Natural killer cell (primary cell): ENCODE results near the gene ZNF862. TPM values are rescaled to one million over a fixed set of nuclear protein-coding genes. Genes with fewer than 3 reads are reported as not detected.

Experiments
- ATAC-seq, 3 donors: fragments of 150-1000 bp in 2 of 3; fragments of 200-7000 bp in 1 of 3; cut with Tn5 transposase; 1 replicate in 1 of 3; 2 replicates in 2 of 3; pipeline ENCODE4 v1.10.0; 2021; ENCODE audit warnings: mild to moderate bottlenecking in 2 of 3, moderate library complexity in 2 of 3
- DNase-seq, 2 donors: peaks; one replicate each; pipeline versions ENCODE4 v3.0.0 to v3.0.0-alpha.2; 2013 to 2021; ENCODE audit warnings: mixed read lengths in 1 of 2
- H3K27ac ChIP-seq: one replicate; pipeline ENCODE4 v1.5.1; 2013; ENCODE audit warnings: mild to moderate bottlenecking, low read length
- H3K27me3 ChIP-seq: one replicate; pipeline ENCODE4 v1.6.1; 2013; ENCODE audit warnings: low read length; ENCODE audit not compliant: control insufficient read depth, insufficient read depth
- H3K36me3 ChIP-seq: one replicate; pipeline ENCODE4 v1.6.1; 2013; ENCODE audit warnings: low read length; ENCODE audit not compliant: control insufficient read depth, insufficient read depth
- H3K4me1 ChIP-seq: one replicate; pipeline ENCODE4 v1.6.1; 2013; ENCODE audit warnings: low read length; ENCODE audit not compliant: control insufficient read depth, insufficient read depth
- H3K4me3 ChIP-seq: one replicate; pipeline ENCODE4 v1.5.1; 2013; ENCODE audit warnings: low read length
- H3K9me3 ChIP-seq: one replicate; pipeline ENCODE4 v1.6.1; 2013; ENCODE audit warnings: low read length; ENCODE audit not compliant: control insufficient read depth, insufficient read depth
- H3K27ac Mint-ChIP-seq, 2 donors: one replicate each; pipeline ENCODE4 v1.8.0; 2022; ENCODE audit warnings: mild to moderate bottlenecking in 2 of 2, mixed read lengths in 2 of 2, moderate library complexity in 1 of 2
- H3K27me3 Mint-ChIP-seq, 2 donors: one replicate each; pipeline ENCODE4 v1.8.0; 2022; ENCODE audit warnings: low read depth in 2 of 2, mixed read lengths in 2 of 2
- H3K36me3 Mint-ChIP-seq: one replicate; pipeline ENCODE4 v1.8.0; 2022; ENCODE audit warnings: mixed read lengths
- H3K4me1 Mint-ChIP-seq, 2 donors: one replicate each; pipeline ENCODE4 v1.8.0; 2022; ENCODE audit warnings: mixed read lengths in 2 of 2
- H3K4me3 Mint-ChIP-seq: one replicate; pipeline ENCODE4 v1.8.0; 2022; ENCODE audit warnings: mild to moderate bottlenecking, moderate library complexity, mixed read lengths
- H3K9me3 Mint-ChIP-seq, 2 donors: one replicate each; pipeline ENCODE4 v1.8.0; 2022; ENCODE audit warnings: mixed read lengths in 2 of 2
- CTCF ChIP-seq: fragments of 200-600 bp; IDR thresholded peaks from one replicate; pipeline ENCODE4 v1.8.0; 2022; ENCODE audit warnings: antibody characterized with exemption
- WGBS: methylation state at CpG from one replicate; pipeline ENCODE4 v1.1.7; 2013; ENCODE audit warnings: missing lambda C conversion rate; ENCODE audit not compliant: insufficient coverage; 5-methylcytosine and 5-hydroxymethylcytosine counted together
- intact Hi-C: fragments of 100-400 bp; cut with micrococcal nuclease; formaldehyde crosslinking; loops from one replicate; pipeline ENCODE4 v1.14.2; 2022
- total RNA-seq, 4 donors: library from RNA; stranded (reverse); fragments of 120-200 nt in 1 of 4; gene quantifications; one replicate each; pipeline versions ENCODE4 v1.2.3 to v1.2.4, GENCODE V29; 2013 to 2022

The ZNF862 gene
- total RNA-seq, 3 donors from 2014 or later (not counting 1 experiment from before 2014, with no cell fraction given): 21.4 to 28.9 (median 21.7) TPM

- no peak overlapping the region for H3K27ac Mint-ChIP-seq
- no peaks in the 10 kb centered on the region for H3K27me3 Mint-ChIP-seq
- H3K4me1 ChIP-seq: peaks cover 43% of the 10 kb centered on the region
These were observed 23.5 kb downstream of the ZNF862 start for GRCh38 chr7:149861728-149862045.

GRCh38 chr7:149862156-149862555 is 24.0 kb downstream of the ZNF862 start:
- peaks cover 13 to 18% of the 10 kb centered on the region in 2 donors for H3K4me1 Mint-ChIP-seq
- Histone ChIP-seq H3K36me3 (peaks cover 14% of the 10 kb centered on the region), H3K4me1 (peaks cover 48% of the 10 kb centered on the region)

More at GRCh38 chr7:149861728-149862045, 23.5 kb downstream of the ZNF862 start:
- TF ChIP-seq CTCF: no peak
- H3K9me3 ChIP-seq: no peaks in the 10 kb centered on the region
- Mint-ChIP-seq H3K4me1 (peaks cover 13 to 18% of the 10 kb centered on the region in 2 donors), H3K36me3 (no peaks in the 10 kb centered on the region), H3K4me3 (no peak overlapping the region), H3K9me3 (no peaks in the 10 kb centered on the region)
- H3K27ac ChIP-seq: no peak overlapping the region
- intact Hi-C loops: no loop called here
- ATAC-seq (no peak), DNase-seq (no peak)
- H3K4me3 ChIP-seq: no peak overlapping the region
- no peaks in the 10 kb centered on the region for H3K27me3 ChIP-seq
- peaks cover 14% of the 10 kb centered on the region for H3K36me3 ChIP-seq
- 78% methylated on average over 16 of the region's 16 CpGs for WGBS

GRCh38 chr7:149863500-149863899 is 25.3 kb downstream of the ZNF862 start:
- Histone ChIP-seq H3K9me3 (no peaks in the 10 kb centered on the region), H3K27me3 (no peaks in the 10 kb centered on the region), H3K4me1 (peaks cover 59% of the 10 kb centered on the region), H3K4me3 (no peak overlapping the region), H3K27ac (no peak overlapping the region), H3K36me3 (peaks cover 14% of the 10 kb centered on the region)
- Mint-ChIP-seq H3K4me3 (no peak overlapping the region), H3K27me3 (no peaks in the 10 kb centered on the region), H3K27ac (no peak overlapping the region), H3K4me1 (peaks cover 13 to 18% of the 10 kb centered on the region in 2 donors), H3K9me3 (no peaks in the 10 kb centered on the region), H3K36me3 (no peaks in the 10 kb centered on the region)
- ATAC-seq (no peak), DNase-seq (no peak)
- intact Hi-C loops: no loop called here
- WGBS: 97% methylated on average over 4 of the region's 4 CpGs
- no peak for TF ChIP-seq CTCF

More at GRCh38 chr7:149862156-149862555, 24.0 kb downstream of the ZNF862 start:
- Histone ChIP-seq H3K9me3 (no peaks in the 10 kb centered on the region), H3K27me3 (no peaks in the 10 kb centered on the region), H3K4me3 (no peak overlapping the region), H3K27ac (no peak overlapping the region)
- intact Hi-C loops: no loop called here
- no peak overlapping the region for H3K27ac Mint-ChIP-seq
- no peak for ATAC-seq
- H3K27me3 Mint-ChIP-seq: no peaks in the 10 kb centered on the region
- 93% methylated on average over 18 of the region's 18 CpGs for WGBS
- no peaks in the 10 kb centered on the region for H3K9me3 Mint-ChIP-seq
- DNase-seq: no peak
- H3K36me3 Mint-ChIP-seq: no peaks in the 10 kb centered on the region
- no peak overlapping the region for H3K4me3 Mint-ChIP-seq
- no peak for TF ChIP-seq CTCF

GRCh38 chr7:149864023-149864422 is 25.8 kb downstream of the ZNF862 start:
- Histone ChIP-seq H3K27ac (no peak overlapping the region), H3K4me1 (peaks cover 64% of the 10 kb centered on the region), H3K4me3 (no peak overlapping the region), H3K36me3 (peaks cover 14% of the 10 kb centered on the region), H3K9me3 (no peaks in the 10 kb centered on the region), H3K27me3 (no peaks in the 10 kb centered on the region)
- ATAC-seq (no peak), DNase-seq (no peak)
- intact Hi-C loops: no loop called here
- no peaks in the 10 kb centered on the region for H3K36me3 Mint-ChIP-seq
- no peak overlapping the region for H3K4me3 Mint-ChIP-seq
- 84% methylated on average over 8 of the region's 8 CpGs for WGBS
- no peaks in the 10 kb centered on the region for H3K27me3 Mint-ChIP-seq
- no peak for TF ChIP-seq CTCF
- peak overlapping the region in 1 of 2 donors; percentile 48 for H3K27ac Mint-ChIP-seq
- H3K4me1 Mint-ChIP-seq: peaks cover 13 to 18% of the 10 kb centered on the region in 2 donors
- H3K9me3 Mint-ChIP-seq: no peaks in the 10 kb centered on the region
